A549 (cell line): ENCODE data around the gene ZNF593OS.

Experiments
- EHMT2 ChIP-seq: fragments of 200-600 bp; sonication (generic); IDR thresholded peaks from 2 replicates; pipeline ENCODE4 v1.6.1; 2016; ENCODE audit warnings: antibody characterized with exemption, low read depth, mild to moderate bottlenecking, moderate library complexity
- RCOR1 ChIP-seq: fragments of 150-350 bp; IDR thresholded peaks from 2 replicates; pipeline ENCODE4 v1.6.1; 2014; ENCODE audit warnings: antibody characterized with exemption, low read length, low read depth
- TP53 ChIP-seq: fragments of 250-450 bp; sonication (Bioruptor Pico); IDR thresholded peaks from 2 replicates; pipeline ENCODE4 v1.5.0; 2021; ENCODE audit warnings: mild to moderate bottlenecking, moderate library complexity
- TF ChIP-seq, protein P1 (sequence below): fragments of 200-600 bp; sonication (generic); IDR thresholded peaks from 2 replicates; pipeline ENCODE4 v1.6.1; 2016; ENCODE audit warnings: antibody characterized with exemption, mild to moderate bottlenecking, moderate library complexity
- TF ChIP-seq, protein P2 (sequence below): fragments of >200 bp; sonication (Bioruptor Twin); formaldehyde crosslinking; IDR thresholded peaks from 3 replicates; pipeline ENCODE4 v1.5.1; 2016

DNA sequence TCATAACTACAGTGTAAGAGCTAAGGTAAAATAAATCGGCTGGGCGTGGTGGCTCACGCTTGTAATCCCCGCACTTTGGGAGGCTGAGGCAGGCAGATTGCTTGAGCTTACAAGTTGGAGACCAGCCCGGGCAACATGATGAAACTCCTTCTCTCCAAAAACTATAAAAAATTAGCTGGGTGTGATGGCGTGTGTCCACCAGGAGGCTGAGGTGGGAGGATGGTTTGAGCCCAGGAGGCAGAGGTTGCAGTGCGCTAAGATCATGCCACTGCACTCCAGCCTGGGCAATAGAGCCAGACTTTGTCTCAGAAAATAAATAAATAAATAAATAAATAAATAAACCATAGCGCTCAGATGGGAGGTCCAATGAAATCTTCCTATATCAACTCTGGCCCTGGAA lies 29.5 kb downstream of the ZNF593OS start:
- TF ChIP-seq, protein P1, sequence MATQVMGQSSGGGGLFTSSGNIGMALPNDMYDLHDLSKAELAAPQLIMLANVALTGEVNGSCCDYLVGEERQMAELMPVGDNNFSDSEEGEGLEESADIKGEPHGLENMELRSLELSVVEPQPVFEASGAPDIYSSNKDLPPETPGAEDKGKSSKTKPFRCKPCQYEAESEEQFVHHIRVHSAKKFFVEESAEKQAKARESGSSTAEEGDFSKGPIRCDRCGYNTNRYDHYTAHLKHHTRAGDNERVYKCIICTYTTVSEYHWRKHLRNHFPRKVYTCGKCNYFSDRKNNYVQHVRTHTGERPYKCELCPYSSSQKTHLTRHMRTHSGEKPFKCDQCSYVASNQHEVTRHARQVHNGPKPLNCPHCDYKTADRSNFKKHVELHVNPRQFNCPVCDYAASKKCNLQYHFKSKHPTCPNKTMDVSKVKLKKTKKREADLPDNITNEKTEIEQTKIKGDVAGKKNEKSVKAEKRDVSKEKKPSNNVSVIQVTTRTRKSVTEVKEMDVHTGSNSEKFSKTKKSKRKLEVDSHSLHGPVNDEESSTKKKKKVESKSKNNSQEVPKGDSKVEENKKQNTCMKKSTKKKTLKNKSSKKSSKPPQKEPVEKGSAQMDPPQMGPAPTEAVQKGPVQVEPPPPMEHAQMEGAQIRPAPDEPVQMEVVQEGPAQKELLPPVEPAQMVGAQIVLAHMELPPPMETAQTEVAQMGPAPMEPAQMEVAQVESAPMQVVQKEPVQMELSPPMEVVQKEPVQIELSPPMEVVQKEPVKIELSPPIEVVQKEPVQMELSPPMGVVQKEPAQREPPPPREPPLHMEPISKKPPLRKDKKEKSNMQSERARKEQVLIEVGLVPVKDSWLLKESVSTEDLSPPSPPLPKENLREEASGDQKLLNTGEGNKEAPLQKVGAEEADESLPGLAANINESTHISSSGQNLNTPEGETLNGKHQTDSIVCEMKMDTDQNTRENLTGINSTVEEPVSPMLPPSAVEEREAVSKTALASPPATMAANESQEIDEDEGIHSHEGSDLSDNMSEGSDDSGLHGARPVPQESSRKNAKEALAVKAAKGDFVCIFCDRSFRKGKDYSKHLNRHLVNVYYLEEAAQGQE: no peak
- TF ChIP-seq, protein P2, sequence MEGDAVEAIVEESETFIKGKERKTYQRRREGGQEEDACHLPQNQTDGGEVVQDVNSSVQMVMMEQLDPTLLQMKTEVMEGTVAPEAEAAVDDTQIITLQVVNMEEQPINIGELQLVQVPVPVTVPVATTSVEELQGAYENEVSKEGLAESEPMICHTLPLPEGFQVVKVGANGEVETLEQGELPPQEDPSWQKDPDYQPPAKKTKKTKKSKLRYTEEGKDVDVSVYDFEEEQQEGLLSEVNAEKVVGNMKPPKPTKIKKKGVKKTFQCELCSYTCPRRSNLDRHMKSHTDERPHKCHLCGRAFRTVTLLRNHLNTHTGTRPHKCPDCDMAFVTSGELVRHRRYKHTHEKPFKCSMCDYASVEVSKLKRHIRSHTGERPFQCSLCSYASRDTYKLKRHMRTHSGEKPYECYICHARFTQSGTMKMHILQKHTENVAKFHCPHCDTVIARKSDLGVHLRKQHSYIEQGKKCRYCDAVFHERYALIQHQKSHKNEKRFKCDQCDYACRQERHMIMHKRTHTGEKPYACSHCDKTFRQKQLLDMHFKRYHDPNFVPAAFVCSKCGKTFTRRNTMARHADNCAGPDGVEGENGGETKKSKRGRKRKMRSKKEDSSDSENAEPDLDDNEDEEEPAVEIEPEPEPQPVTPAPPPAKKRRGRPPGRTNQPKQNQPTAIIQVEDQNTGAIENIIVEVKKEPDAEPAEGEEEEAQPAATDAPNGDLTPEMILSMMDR: no peak
- TF ChIP-seq EHMT2 (no peak), RCOR1 (no peak), TP53 (no peak)
